Brain microvascular endothelial cell (primary cell): ENCODE results near the gene HOXB5.

Source experiments
- DNase-seq: peaks from one replicate; pipeline ENCODE4 v3.0.0-alpha.2; 2020
- H3K27ac ChIP-seq: fragments of 250-450 bp; sonication (Bioruptor Pico); 2 replicates; pipeline ENCODE4 v1.5.1; 2020; ENCODE audit warnings: mild to moderate bottlenecking, moderate library complexity
- H3K27me3 ChIP-seq: fragments of 250-450 bp; sonication (Bioruptor Pico); replicated peaks from 2 replicates; pipeline ENCODE4 v1.5.1; 2020; ENCODE audit warnings: mild to moderate bottlenecking
- H3K36me3 ChIP-seq: fragments of 250-450 bp; sonication (Bioruptor Pico); replicated peaks from 2 replicates; pipeline ENCODE4 v1.5.1; 2020; ENCODE audit warnings: mild to moderate bottlenecking
- H3K4me3 ChIP-seq: 2 replicates; pipeline ENCODE4 v1.5.1; 2011; ENCODE audit warnings: low read depth, mild to moderate bottlenecking, control low read depth, low read length, moderate library complexity
- in situ Hi-C: cut with HindIII; loops from 2 replicates; pipeline ENCODE4 v1.10.0; 2017; ENCODE audit warnings: low sequenced_read_pairs, low pct_ligation_motif_present
- TF ChIP-seq, protein P1 (sequence below): IDR thresholded peaks from 2 replicates; pipeline ENCODE4 v1.5.1; 2011; ENCODE audit warnings: low read depth, mild to moderate bottlenecking, moderate library complexity, low read length, control low read depth, inconsistent platforms; ENCODE audit errors: missing control alignments

The HOXB5 gene

DNA sequence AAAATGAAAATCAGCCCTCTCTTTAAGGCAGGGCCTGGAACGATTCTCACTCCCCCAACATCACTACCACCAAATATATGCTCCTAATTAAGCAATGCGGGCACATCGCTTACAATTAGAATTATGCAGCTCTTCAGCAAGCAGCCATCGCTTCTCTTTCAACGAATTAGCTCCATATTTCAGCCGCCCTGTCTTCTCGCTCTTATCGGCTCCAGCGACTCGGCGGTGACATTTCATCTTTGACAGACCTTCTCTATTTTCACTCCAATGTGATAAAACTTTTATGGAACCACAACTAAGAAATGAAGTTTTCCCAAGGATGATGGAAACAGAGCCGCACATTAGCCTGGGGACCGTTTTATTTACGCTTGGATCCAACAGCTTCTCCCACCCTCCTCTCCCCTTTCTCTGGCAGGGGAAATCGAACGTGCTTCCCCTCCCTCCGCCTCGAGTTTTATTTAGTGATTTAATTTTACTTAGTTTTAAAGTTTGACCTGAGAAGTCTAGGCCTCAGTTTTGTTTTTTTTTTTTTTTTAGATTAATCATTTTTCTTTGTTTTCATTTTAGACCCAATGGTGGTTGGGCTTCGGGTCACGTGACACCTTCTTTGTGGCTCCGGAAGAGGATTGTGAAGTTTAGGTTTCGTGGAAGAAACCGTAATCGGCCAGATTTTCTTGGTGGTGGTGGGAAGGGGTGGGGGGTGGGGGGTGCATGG is 45.6 kb downstream of the HOXB5 start:
- in situ Hi-C loops, result no loop called here
- TF ChIP-seq, protein P1, sequence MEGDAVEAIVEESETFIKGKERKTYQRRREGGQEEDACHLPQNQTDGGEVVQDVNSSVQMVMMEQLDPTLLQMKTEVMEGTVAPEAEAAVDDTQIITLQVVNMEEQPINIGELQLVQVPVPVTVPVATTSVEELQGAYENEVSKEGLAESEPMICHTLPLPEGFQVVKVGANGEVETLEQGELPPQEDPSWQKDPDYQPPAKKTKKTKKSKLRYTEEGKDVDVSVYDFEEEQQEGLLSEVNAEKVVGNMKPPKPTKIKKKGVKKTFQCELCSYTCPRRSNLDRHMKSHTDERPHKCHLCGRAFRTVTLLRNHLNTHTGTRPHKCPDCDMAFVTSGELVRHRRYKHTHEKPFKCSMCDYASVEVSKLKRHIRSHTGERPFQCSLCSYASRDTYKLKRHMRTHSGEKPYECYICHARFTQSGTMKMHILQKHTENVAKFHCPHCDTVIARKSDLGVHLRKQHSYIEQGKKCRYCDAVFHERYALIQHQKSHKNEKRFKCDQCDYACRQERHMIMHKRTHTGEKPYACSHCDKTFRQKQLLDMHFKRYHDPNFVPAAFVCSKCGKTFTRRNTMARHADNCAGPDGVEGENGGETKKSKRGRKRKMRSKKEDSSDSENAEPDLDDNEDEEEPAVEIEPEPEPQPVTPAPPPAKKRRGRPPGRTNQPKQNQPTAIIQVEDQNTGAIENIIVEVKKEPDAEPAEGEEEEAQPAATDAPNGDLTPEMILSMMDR, result no peak
- DNase-seq, result no peak
- peaks cover 85% of the 10 kb centered on the region for H3K27me3 ChIP-seq
- no peaks in the 10 kb centered on the region for H3K36me3 ChIP-seq
- no peak overlapping the region for H3K27ac ChIP-seq
- peak overlapping the region; percentile 9 for H3K4me3 ChIP-seq

DNA sequence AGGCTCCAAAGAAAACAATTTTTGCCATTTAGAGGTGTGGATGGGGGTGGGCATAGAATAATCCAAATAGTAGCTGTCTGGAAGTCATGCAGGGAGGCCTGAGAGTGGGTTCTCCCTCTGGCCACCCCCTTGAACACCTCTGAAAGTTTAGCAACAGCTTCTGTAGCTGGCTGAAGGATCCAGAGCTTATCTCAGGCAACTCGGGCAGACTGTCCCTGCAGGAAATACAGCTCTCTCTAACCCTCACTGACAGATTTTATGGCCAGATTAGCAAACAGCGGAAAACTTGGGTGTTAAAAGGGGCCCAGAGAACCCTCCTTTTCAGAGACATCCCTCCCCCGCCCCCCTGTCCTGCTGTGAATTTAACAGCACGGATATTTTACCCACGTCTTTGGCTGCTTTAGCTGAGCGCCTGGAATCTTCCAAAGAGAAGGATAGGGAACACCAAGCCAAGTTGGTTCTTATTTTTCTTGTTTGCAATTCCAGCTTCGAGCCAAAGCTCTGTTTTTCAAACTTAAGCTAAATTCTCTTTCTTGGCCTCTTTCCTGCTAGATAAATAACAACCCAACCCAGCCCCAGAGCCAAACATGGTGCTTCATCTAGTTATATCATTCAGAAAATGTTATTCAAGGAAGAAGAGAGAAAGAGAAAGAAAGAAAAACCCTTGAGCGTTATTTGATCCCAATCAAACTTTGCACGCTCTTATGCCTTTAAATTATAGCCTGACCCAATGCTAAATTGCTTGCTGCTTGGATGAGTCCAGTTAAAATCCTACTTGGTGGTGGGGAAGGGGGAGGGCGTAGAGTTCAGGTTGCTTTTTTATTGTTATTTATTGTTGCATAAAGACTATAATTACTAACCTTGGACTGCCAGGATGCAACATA is 46.4 kb downstream of the HOXB5 start:
- TF ChIP-seq, protein P1, result no peak
- in situ Hi-C loops, result no loop called here
- DNase-seq, result no peak
- no peak overlapping the region for H3K27ac ChIP-seq
- H3K27me3 ChIP-seq, result peaks cover 88% of the 10 kb centered on the region
- peak overlapping the region; percentile 17 for H3K4me3 ChIP-seq
- H3K36me3 ChIP-seq, result no peaks in the 10 kb centered on the region

DNA sequence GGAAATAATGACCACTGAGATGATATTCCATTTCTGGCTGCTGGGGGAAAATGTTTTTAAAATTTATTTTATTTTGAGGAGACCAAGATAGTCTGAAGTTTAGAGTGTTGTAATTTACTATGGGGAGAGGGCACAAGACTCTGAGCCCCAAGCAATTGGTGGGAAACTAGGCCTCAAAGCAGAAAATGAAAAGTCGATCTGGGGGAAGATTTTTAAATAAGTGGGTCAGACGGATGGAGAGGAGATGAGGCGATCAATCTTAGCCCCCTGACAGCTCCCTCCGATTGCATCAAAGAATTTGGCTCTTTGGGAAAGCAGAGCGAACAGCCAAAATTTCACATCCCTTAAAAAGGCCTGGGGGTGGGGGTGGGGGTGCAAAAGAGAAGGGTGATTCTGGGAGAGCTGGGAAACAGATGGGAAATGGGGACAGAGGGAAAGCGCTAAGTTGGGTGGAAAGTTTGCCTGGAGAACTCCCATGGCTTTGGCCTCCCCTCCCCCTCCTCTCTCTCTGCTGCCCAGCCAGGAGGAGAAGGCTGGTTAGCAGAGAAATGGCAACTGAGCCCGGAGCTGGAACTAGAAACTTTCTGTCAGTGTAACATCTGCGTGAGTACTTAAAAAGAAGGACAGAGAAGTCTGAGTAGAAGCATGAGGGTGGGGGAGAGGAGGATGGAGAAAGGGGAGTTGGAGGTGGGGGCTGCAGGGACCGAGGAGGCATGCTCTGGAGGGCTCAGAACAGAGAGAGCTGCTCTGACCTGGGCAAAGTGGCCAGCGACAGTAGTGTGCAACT is 47.2 kb downstream of the HOXB5 start:
- Histone ChIP-seq H3K36me3 (no peaks in the 10 kb centered on the region), H3K27ac (no peak overlapping the region), H3K27me3 (peaks cover 88% of the 10 kb centered on the region), H3K4me3 (peak overlapping the region; percentile 17)
- TF ChIP-seq, protein P1, result no peak
- DNase-seq, result no peak
- in situ Hi-C loops, result no loop called here

DNA sequence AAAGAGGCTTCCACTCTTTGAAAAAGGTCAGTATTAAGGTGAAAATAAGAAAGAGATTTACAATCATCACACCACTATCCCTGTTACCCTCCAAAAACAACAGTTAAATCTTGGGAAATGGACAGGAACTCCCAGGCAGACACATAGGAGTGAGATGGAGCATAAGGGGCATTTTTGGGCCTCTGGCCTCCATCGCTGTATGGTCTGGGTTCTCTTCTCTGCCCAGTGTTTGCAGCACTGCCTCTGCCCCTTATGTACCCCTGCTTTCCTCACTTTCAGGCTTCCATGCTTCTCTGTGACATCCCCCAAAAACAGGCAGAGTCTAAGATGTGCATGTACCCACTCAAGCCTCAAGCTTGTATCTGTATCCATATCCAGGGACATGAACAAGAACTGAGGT is 48.0 kb downstream of the HOXB5 start:
- Histone ChIP-seq H3K36me3 (no peaks in the 10 kb centered on the region), H3K27me3 (peaks cover 91% of the 10 kb centered on the region), H3K4me3 (no peak overlapping the region), H3K27ac (no peak overlapping the region)
- TF ChIP-seq, protein P1, result no peak
- no peak for DNase-seq
- in situ Hi-C loops, result no loop called here

DNA sequence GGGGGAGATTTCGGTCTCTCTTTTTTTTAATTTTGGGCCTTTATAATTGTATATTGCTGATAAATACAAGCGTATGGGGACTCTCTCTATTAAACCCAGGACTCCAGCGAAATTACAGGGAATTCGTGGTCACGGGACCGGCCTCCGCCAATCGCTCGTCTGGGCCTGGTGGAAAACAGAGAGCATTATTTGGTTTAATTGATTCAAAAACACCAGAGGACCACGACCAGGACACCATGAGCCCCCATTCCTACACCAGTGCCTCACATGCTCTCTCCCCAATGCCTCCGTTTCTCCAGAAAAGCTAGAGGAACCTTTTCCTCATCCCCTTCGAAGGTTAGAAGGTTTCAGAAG is 48.6 kb downstream of the HOXB5 start, which contains the start of gene HOXB2:
Gene HOXB2 (minus strand): TSS at position 88 of the 354 bp plus-strand sequence. CDS start 198 bp downstream, outside the sequence.
- TF ChIP-seq, protein P1, result no peak
- Histone ChIP-seq H3K27ac (no peak within 1 kb of the TSS), H3K4me3 (peak within 1 kb of the TSS; percentile 75), H3K36me3 (no peaks in the 10 kb centered on the region), H3K27me3 (peaks cover 91% of the 10 kb centered on the region)
- DNase-seq, result no peak
- in situ Hi-C loops, result no loop called here
